Measurements from ENCODE around the gene PAGR1.

PAGR1 gene

GRCh38 chr16:29814592-29814991 lies 1.4 kb upstream of the PAGR1 start:
- DNase-seq (ENCODE audit: low spot score) = no peak
- peaks cover 37 to 45% of the 10 kb centered on the region in 2 donors for H3K4me1 ChIP-seq (ENCODE audit: control insufficient read depth in 2 of 2, insufficient read depth in 1 of 2, low read depth in 1 of 2, low read length in 2 of 2)
- H3K4me3 ChIP-seq (ENCODE audit: low read length in 2 of 2) = peak overlapping the region; percentile 23 to 76
- H2BK15ac ChIP-seq (ENCODE audit: low read length) = peak overlapping the region; percentile 91
- H3K18ac ChIP-seq (ENCODE audit: low read length) = peak overlapping the region; percentile 83
- peak overlapping the region; percentile 0 for H2BK120ac ChIP-seq (ENCODE audit: low read depth, low read length)
- H3K4ac ChIP-seq (ENCODE audit: low read length) = peak overlapping the region; percentile 57
- peak overlapping the region; percentile 52 for H3K23ac ChIP-seq (ENCODE audit: low read depth, low read length, poor library complexity)
- H3K27ac ChIP-seq (replicated peaks; ENCODE audit: low read length) = peak overlapping the region; percentile 68
- peak overlapping the region; percentile 64 for H3K9ac ChIP-seq (ENCODE audit: low read depth, low read length, poor library complexity)
- H3K79me1 ChIP-seq (ENCODE audit: low read depth, low read length) = peaks cover 19% of the 10 kb centered on the region
- H3K4me2 ChIP-seq (ENCODE audit: insufficient read depth, low read length, poor library complexity, severe bottlenecking) = peak overlapping the region; percentile 96
- peak overlapping the region; percentile 33 for H2BK5ac ChIP-seq (ENCODE audit: low read length)
- H4K91ac ChIP-seq (ENCODE audit: low read depth, low read length, poor library complexity) = no peak overlapping the region
- H4K8ac ChIP-seq (ENCODE audit: low read depth, low read length) = no peak overlapping the region
- WGBS, 2 donors (ENCODE audit: extremely low coverage in 2 of 2, insufficient read length in 2 of 2, insufficient replicate concordance in 1 of 2) = no CpG with 5 or more reads among the region's 5 CpGs
- no peaks in the 10 kb centered on the region for H3K27me3 ChIP-seq (ENCODE audit: control insufficient read depth in 3 of 3, insufficient read depth in 3 of 3, low read depth in 1 of 3, low read length in 3 of 3)
- H3K14ac ChIP-seq (ENCODE audit: low read length) = no peak overlapping the region
- peaks cover 21 to 34% of the 10 kb centered on the region in 2 donors for H3K36me3 ChIP-seq (replicated peaks in 1 of 2; ENCODE audit: control insufficient read depth in 2 of 2, insufficient read depth in 2 of 2, low read length in 2 of 2)
- no peak overlapping the region for H2BK12ac ChIP-seq (ENCODE audit: low read length)
- no peak overlapping the region for H2AFZ ChIP-seq (ENCODE audit: low read length)
- no peaks in the 10 kb centered on the region for H3K9me3 ChIP-seq (replicated peaks in 1 of 2; ENCODE audit: control insufficient read depth in 2 of 2, insufficient read depth in 1 of 2, low read depth in 1 of 2, low read length in 2 of 2)
- peak overlapping the region; percentile 94 for H2AK5ac ChIP-seq (ENCODE audit: low read depth, low read length)

- Histone ChIP-seq H2BK120ac (ENCODE audit: low read depth, low read length) (peak overlapping the region; percentile 0), H3K27me3 (ENCODE audit: control insufficient read depth in 3 of 3, insufficient read depth in 3 of 3, low read depth in 1 of 3, low read length in 3 of 3) (no peaks in the 10 kb centered on the region), H3K27ac (replicated peaks; ENCODE audit: low read length) (peak overlapping the region; percentile 68), H2AFZ (ENCODE audit: low read length) (no peak overlapping the region), H3K23ac (ENCODE audit: low read depth, low read length, poor library complexity) (peak overlapping the region; percentile 52), H4K8ac (ENCODE audit: low read depth, low read length) (no peak overlapping the region), H3K9ac (ENCODE audit: low read depth, low read length, poor library complexity) (peak overlapping the region; percentile 87), H2BK5ac (ENCODE audit: low read length) (peak overlapping the region; percentile 33), H3K4me2 (ENCODE audit: insufficient read depth, low read length, poor library complexity, severe bottlenecking) (peak overlapping the region; percentile 96), H2BK15ac (ENCODE audit: low read length) (peak overlapping the region; percentile 1), H2BK12ac (ENCODE audit: low read length) (no peak overlapping the region), H3K4me1 (ENCODE audit: control insufficient read depth in 2 of 2, insufficient read depth in 1 of 2, low read depth in 1 of 2, low read length in 2 of 2) (peaks cover 33 to 40% of the 10 kb centered on the region in 2 donors), H3K36me3 (replicated peaks in 1 of 2; ENCODE audit: control insufficient read depth in 2 of 2, insufficient read depth in 2 of 2, low read length in 2 of 2) (peaks cover 22 to 35% of the 10 kb centered on the region in 2 donors), H2AK5ac (ENCODE audit: low read depth, low read length) (peak overlapping the region; percentile 94), H3K79me1 (ENCODE audit: low read depth, low read length) (peaks cover 14% of the 10 kb centered on the region), H3K4me3 (ENCODE audit: low read length in 2 of 2) (peak overlapping the region; percentile 21 to 76), H3K18ac (ENCODE audit: low read length) (peak overlapping the region; percentile 90), H3K9me3 (replicated peaks in 1 of 2; ENCODE audit: control insufficient read depth in 2 of 2, insufficient read depth in 1 of 2, low read depth in 1 of 2, low read length in 2 of 2) (no peaks in the 10 kb centered on the region), H3K4ac (ENCODE audit: low read length) (peak overlapping the region; percentile 57), H3K14ac (ENCODE audit: low read length) (peak overlapping the region; percentile 77), H4K91ac (ENCODE audit: low read depth, low read length, poor library complexity) (no peak overlapping the region)
- no CpG with 5 or more reads among the region's 39 CpGs for WGBS, 2 donors (ENCODE audit: extremely low coverage in 2 of 2, insufficient read length in 2 of 2, insufficient replicate concordance in 1 of 2)
- DNase-seq (ENCODE audit: low spot score) = no peak
Observed at GRCh38 chr16:29815032-29815721, 775 bp upstream of the PAGR1 start.

GRCh38 chr16:29816694-29817441 lies 916 bp downstream of the PAGR1 start:
- WGBS, 2 donors (ENCODE audit: extremely low coverage in 2 of 2, insufficient read length in 2 of 2, insufficient replicate concordance in 1 of 2) = no CpG with 5 or more reads among the region's 37 CpGs
- H3K27me3 ChIP-seq (ENCODE audit: control insufficient read depth in 3 of 3, insufficient read depth in 3 of 3, low read depth in 1 of 3, low read length in 3 of 3) = no peaks in the 10 kb centered on the region
- H3K14ac ChIP-seq (ENCODE audit: low read length) = peak overlapping the region; percentile 9
- H2BK12ac ChIP-seq (ENCODE audit: low read length) = peak overlapping the region; percentile 35
- peaks cover 12% of the 10 kb centered on the region for H3K79me1 ChIP-seq (ENCODE audit: low read depth, low read length)
- no peak for DNase-seq (ENCODE audit: low spot score)
- H2BK120ac ChIP-seq (ENCODE audit: low read depth, low read length) = no peak overlapping the region
- peak overlapping the region; percentile 92 for H3K27ac ChIP-seq (replicated peaks; ENCODE audit: low read length)
- peak overlapping the region; percentile 93 for H3K4me2 ChIP-seq (ENCODE audit: insufficient read depth, low read length, poor library complexity, severe bottlenecking)
- H4K91ac ChIP-seq (ENCODE audit: low read depth, low read length, poor library complexity) = peak overlapping the region; percentile 67
- H2BK5ac ChIP-seq (ENCODE audit: low read length) = peak overlapping the region; percentile 93
- H3K18ac ChIP-seq (ENCODE audit: low read length) = peak overlapping the region; percentile 95
- peak overlapping the region; percentile 96 for H3K9ac ChIP-seq (ENCODE audit: low read depth, low read length, poor library complexity)
- H3K9me3 ChIP-seq (replicated peaks in 1 of 2; ENCODE audit: control insufficient read depth in 2 of 2, insufficient read depth in 1 of 2, low read depth in 1 of 2, low read length in 2 of 2) = no peaks in the 10 kb centered on the region
- peak overlapping the region; percentile 45 for H2BK15ac ChIP-seq (ENCODE audit: low read length)
- H3K4me3 ChIP-seq (ENCODE audit: low read length in 2 of 2) = peak overlapping the region; percentile 58 to 89
- H3K36me3 ChIP-seq (replicated peaks in 1 of 2; ENCODE audit: control insufficient read depth in 2 of 2, insufficient read depth in 2 of 2, low read length in 2 of 2) = peaks cover 28 to 37% of the 10 kb centered on the region in 2 donors
- H4K8ac ChIP-seq (ENCODE audit: low read depth, low read length) = no peak overlapping the region
- peak overlapping the region; percentile 81 for H2AFZ ChIP-seq (ENCODE audit: low read length)
- H2AK5ac ChIP-seq (ENCODE audit: low read depth, low read length) = peak overlapping the region; percentile 86
- peak overlapping the region; percentile 56 for H3K23ac ChIP-seq (ENCODE audit: low read depth, low read length, poor library complexity)
- no peak overlapping the region for H3K4ac ChIP-seq (ENCODE audit: low read length)
- peaks cover 22 to 26% of the 10 kb centered on the region in 2 donors for H3K4me1 ChIP-seq (ENCODE audit: control insufficient read depth in 2 of 2, insufficient read depth in 1 of 2, low read depth in 1 of 2, low read length in 2 of 2)

DNA sequence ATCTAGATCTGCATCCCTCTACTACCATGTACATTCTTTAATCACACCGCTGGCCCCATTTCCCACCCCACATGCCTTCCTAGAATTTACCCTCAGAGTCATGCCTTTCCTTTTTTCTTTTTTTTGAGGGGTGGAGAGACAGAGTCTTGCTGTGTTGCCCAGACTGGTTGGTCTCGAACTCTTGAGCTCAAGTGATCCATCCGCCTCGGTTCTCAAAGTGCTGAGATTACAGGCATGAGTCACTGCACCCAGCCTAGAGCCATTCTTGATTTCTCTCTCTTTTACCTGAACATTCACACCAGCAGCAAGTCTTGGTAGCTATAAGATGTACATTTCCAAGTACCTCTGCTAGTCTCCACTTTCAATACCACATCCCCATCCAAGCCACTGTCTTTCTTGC lies 2.1 kb downstream of the PAGR1 start:
- Histone ChIP-seq H4K8ac (ENCODE audit: low read depth, low read length) (no peak overlapping the region), H3K23ac (ENCODE audit: low read depth, low read length, poor library complexity) (no peak overlapping the region)

More for the DNA sequence above, 2.1 kb downstream of the PAGR1 start:
- H3K27ac ChIP-seq (replicated peaks; ENCODE audit: low read length) = no peak overlapping the region
- no peak overlapping the region for H3K4ac ChIP-seq (ENCODE audit: low read length)
- H3K14ac ChIP-seq (ENCODE audit: low read length) = no peak overlapping the region
- DNase-seq (ENCODE audit: low spot score) = no peak
- peaks cover 28 to 37% of the 10 kb centered on the region in 2 donors for H3K36me3 ChIP-seq (replicated peaks in 1 of 2; ENCODE audit: control insufficient read depth in 2 of 2, insufficient read depth in 2 of 2, low read length in 2 of 2)
- no peak overlapping the region for H4K91ac ChIP-seq (ENCODE audit: low read depth, low read length, poor library complexity)
- peaks cover 26% of the 10 kb centered on the region in 2 donors for H3K4me1 ChIP-seq (ENCODE audit: control insufficient read depth in 2 of 2, insufficient read depth in 1 of 2, low read depth in 1 of 2, low read length in 2 of 2)
- H2BK12ac ChIP-seq (ENCODE audit: low read length) = no peak overlapping the region
- no CpG with 5 or more reads among the region's 4 CpGs for WGBS, 2 donors (ENCODE audit: extremely low coverage in 2 of 2, insufficient read length in 2 of 2, insufficient replicate concordance in 1 of 2)
- no peak overlapping the region for H3K18ac ChIP-seq (ENCODE audit: low read length)
- no peak overlapping the region for H2BK5ac ChIP-seq (ENCODE audit: low read length)
- H2BK120ac ChIP-seq (ENCODE audit: low read depth, low read length) = no peak overlapping the region
- no peaks in the 10 kb centered on the region for H3K9me3 ChIP-seq (replicated peaks in 1 of 2; ENCODE audit: control insufficient read depth in 2 of 2, insufficient read depth in 1 of 2, low read depth in 1 of 2, low read length in 2 of 2)
- no peak overlapping the region for H3K9ac ChIP-seq (ENCODE audit: low read depth, low read length, poor library complexity)
- peaks cover 12% of the 10 kb centered on the region for H3K79me1 ChIP-seq (ENCODE audit: low read depth, low read length)
- no peak overlapping the region for H3K4me2 ChIP-seq (ENCODE audit: insufficient read depth, low read length, poor library complexity, severe bottlenecking)
- no peaks in the 10 kb centered on the region for H3K27me3 ChIP-seq (ENCODE audit: control insufficient read depth in 3 of 3, insufficient read depth in 3 of 3, low read depth in 1 of 3, low read length in 3 of 3)
- H2AFZ ChIP-seq (ENCODE audit: low read length) = no peak overlapping the region
- H2AK5ac ChIP-seq (ENCODE audit: low read depth, low read length) = no peak overlapping the region
- H2BK15ac ChIP-seq (ENCODE audit: low read length) = no peak overlapping the region
- H3K4me3 ChIP-seq (ENCODE audit: low read length in 2 of 2) = no peak overlapping the region

Data from neuronal stem cell (in vitro differentiated cells).